Mesodermal cell (in vitro differentiated cells): Measurements from ENCODE around the gene ADAP1.
"Not testable (repeated sequence)": the region's sequence is repeated elsewhere in the genome, so short reads cannot be mapped to it uniquely, and the experiment has no call there.

Experiments
- H3K27ac ChIP-seq: 2 replicates; pipeline ENCODE4 v1.7.0; 2013; ENCODE audit warnings: mild to moderate bottlenecking, low read depth, low read length, moderate library complexity; ENCODE audit not compliant: severe bottlenecking
- H3K36me3 ChIP-seq: 2 replicates; pipeline ENCODE4 v1.7.1; 2013; ENCODE audit warnings: mild to moderate bottlenecking, low read length, moderate library complexity; ENCODE audit not compliant: control insufficient read depth, insufficient read depth
- H3K4me1 ChIP-seq: one replicate; pipeline ENCODE4 v1.7.1; 2013; ENCODE audit warnings: mild to moderate bottlenecking, low read length; ENCODE audit not compliant: insufficient read depth, control insufficient read depth, poor library complexity, severe bottlenecking
- H3K4me3 ChIP-seq: 2 replicates; pipeline ENCODE4 v1.7.0; 2013; ENCODE audit warnings: low read length, control low read depth, mild to moderate bottlenecking; ENCODE audit not compliant: insufficient read depth, poor library complexity, severe bottlenecking; ENCODE audit errors: extremely low read depth
- H3K9me3 ChIP-seq: 2 replicates; pipeline ENCODE4 v1.7.1; 2013; ENCODE audit warnings: mild to moderate bottlenecking, low read length, moderate library complexity; ENCODE audit not compliant: control insufficient read depth
- WGBS, 2 experiments: methylation state at CpG; one replicate each; pipeline ENCODE4 v1.1.5; 2013; ENCODE audit warnings: missing lambda C conversion rate in 2 of 2; ENCODE audit not compliant: insufficient coverage in 2 of 2; 5-methylcytosine and 5-hydroxymethylcytosine counted together

The ADAP1 gene

GRCh38 chr7:872685-873084 is 81.8 kb downstream of the ADAP1 start:
- WGBS, 2 experiments, result 98 to 99% methylated on average over 18 of the region's 19 CpGs
- H3K36me3 ChIP-seq, result peaks cover 64% of the 10 kb centered on the region
- H3K27ac ChIP-seq, H3K4me3 ChIP-seq, H3K9me3 ChIP-seq, H3K4me1 ChIP-seq: not testable (repeated sequence)

DNA sequence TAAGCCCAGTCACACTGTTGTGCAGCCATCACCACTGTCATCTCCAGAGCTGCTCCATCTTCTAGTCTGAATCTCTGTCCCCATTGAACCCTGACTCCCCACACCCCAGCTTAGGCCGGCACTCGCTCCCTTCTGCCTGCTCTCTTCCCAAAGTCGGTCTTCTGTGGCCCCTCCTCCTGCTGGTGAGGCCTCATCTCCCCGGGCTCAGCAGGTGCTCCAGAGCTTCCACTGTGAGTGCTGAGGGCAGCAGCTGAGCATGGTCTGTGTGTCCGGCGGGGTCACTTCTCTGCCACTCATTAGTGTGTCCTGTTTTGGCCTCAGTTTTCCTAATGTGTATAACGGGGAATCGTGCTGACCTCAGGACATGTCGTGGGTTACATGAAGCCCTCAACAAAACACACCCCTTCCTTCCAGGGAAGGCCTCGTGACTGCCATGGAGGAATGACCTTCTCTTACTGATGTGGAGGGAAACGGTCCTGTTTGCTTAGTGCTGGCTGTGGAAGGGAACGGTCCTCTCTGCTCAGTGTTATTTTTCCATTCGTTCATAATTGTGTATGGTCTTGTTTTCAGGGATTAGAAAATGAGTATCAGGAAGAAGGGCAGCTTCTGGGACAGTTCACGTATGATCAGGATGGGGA is 82.5 kb downstream of the ADAP1 start:
- 89 to 94% methylated on average over 8 to 11 of the region's 14 CpGs for WGBS, 2 experiments
- Histone ChIP-seq H3K9me3 (no peaks in the 10 kb centered on the region), H3K4me1 (no peaks in the 10 kb centered on the region), H3K36me3 (peaks cover 70% of the 10 kb centered on the region), H3K27ac (no peak overlapping the region), H3K4me3 (no peak overlapping the region)

- Histone ChIP-seq H3K4me3 (no peak overlapping the region), H3K27ac (no peak overlapping the region), H3K4me1 (no peaks in the 10 kb centered on the region), H3K9me3 (no peaks in the 10 kb centered on the region), H3K36me3 (peaks cover 82% of the 10 kb centered on the region)
- 98 to 100% methylated on average over 8 to 10 of the region's 14 CpGs for WGBS, 2 experiments
These were observed 85.1 kb downstream of the ADAP1 start for GRCh38 chr7:869348-869747.

- H3K36me3 ChIP-seq, result peaks cover 80% of the 10 kb centered on the region
- 96 to 97% methylated on average over 14 to 16 of the region's 17 CpGs for WGBS, 2 experiments
- H3K27ac ChIP-seq, result no peak overlapping the region
- no peaks in the 10 kb centered on the region for H3K9me3 ChIP-seq
- H3K4me3 ChIP-seq, result no peak overlapping the region
- no peaks in the 10 kb centered on the region for H3K4me1 ChIP-seq
These were observed 86.3 kb downstream of the ADAP1 start for GRCh38 chr7:868189-868486.

GRCh38 chr7:867406-868188 is 86.9 kb downstream of the ADAP1 start:
- WGBS, 2 experiments, result 94 to 96% methylated on average over 20 of the region's 22 CpGs
- Histone ChIP-seq H3K9me3 (no peaks in the 10 kb centered on the region), H3K36me3 (peaks cover 80% of the 10 kb centered on the region), H3K4me1 (no peaks in the 10 kb centered on the region), H3K27ac (no peak overlapping the region), H3K4me3 (no peak overlapping the region)

GRCh38 chr7:867001-867405 is 87.5 kb downstream of the ADAP1 start:
- peaks cover 80% of the 10 kb centered on the region for H3K36me3 ChIP-seq
- no peaks in the 10 kb centered on the region for H3K4me1 ChIP-seq
- 97% methylated on average over 18 of the region's 18 CpGs for WGBS, 2 experiments
- no peak overlapping the region for H3K4me3 ChIP-seq
- H3K27ac ChIP-seq, result no peak overlapping the region
- no peaks in the 10 kb centered on the region for H3K9me3 ChIP-seq

DNA sequence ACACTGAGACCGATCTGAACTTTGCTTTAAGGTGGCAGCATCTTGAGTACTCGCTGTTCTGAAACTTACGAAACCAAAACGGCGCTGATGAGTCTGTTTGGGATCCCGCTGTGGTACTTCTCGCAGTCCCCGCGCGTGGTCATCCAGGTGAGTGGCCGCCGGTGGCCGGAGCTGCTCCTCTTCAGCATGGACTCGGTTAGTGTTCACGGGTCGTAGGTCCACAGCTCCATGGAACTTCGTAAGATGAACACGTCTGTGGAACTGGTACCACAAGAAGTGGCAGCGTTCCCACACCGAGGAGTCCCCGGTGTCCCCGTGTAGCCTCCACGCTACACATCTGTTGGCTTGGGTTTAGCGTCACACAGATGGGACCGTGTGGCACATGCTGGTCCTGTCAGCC is 88.6 kb downstream of the ADAP1 start:
- H3K27ac ChIP-seq, result no peak overlapping the region
- WGBS, 2 experiments, result 97 to 98% methylated on average over 25 of the region's 25 CpGs
- H3K4me1 ChIP-seq, result no peaks in the 10 kb centered on the region
- no peaks in the 10 kb centered on the region for H3K9me3 ChIP-seq
- no peak overlapping the region for H3K4me3 ChIP-seq
- peaks cover 82% of the 10 kb centered on the region for H3K36me3 ChIP-seq

DNA sequence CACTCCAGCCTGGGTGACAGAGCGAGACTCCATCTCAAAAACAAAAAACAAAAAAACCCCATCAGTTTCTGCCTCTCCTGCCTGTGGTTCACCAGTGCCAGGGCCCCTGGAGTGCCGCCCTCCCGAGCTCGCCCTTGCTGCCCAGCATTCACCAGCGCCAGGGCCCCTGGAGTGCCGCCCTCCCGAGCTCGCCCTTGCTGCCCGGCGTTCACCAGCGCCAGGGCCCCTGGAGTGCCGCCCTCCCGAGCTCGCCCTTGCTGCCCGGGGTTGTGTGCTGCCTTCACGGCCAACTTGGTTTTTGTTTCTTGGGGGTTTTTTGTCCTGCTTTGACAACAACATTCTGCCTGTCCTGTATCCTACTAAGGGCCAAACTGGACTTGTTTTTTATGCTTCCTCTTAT is 91.4 kb downstream of the ADAP1 start:
- H3K9me3 ChIP-seq, result no peaks in the 10 kb centered on the region
- 90 to 92% methylated on average over 12 of the region's 16 CpGs for WGBS, 2 experiments
- H3K4me3 ChIP-seq, result no peak overlapping the region
- H3K36me3 ChIP-seq, result peaks cover 84% of the 10 kb centered on the region
- peaks cover 2% of the 10 kb centered on the region for H3K4me1 ChIP-seq
- H3K27ac ChIP-seq, result no peak overlapping the region

DNA sequence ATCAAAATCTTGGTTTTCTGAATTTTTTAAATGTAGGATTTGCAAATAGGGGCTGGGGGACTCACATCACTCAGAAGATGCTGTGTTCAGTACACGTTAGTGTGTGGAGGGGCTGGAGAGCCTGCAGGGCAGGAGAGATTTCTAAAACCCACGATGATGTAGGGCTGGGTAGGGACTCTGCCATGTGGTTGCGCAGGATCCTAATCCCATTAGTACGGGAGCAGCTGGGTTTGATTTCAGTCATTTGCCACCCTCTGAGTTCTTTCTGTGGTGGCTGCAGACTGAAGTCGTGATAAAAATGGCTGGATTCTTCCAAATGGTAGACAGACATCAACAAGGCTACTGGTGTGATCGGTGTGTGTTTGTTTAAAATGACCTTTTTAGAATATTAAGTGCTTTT is 92.3 kb downstream of the ADAP1 start:
- Histone ChIP-seq H3K9me3 (no peaks in the 10 kb centered on the region), H3K4me3 (no peak overlapping the region), H3K36me3 (peaks cover 83% of the 10 kb centered on the region), H3K4me1 (peaks cover 2% of the 10 kb centered on the region), H3K27ac (no peak overlapping the region)
- 97 to 98% methylated on average over 5 of the region's 6 CpGs for WGBS, 2 experiments

GRCh38 chr7:861222-861621 is 93.3 kb downstream of the ADAP1 start:
- 93 to 95% methylated on average over 8 of the region's 9 CpGs for WGBS, 2 experiments
- no peak overlapping the region for H3K27ac ChIP-seq
- H3K4me1 ChIP-seq, result peaks cover 2% of the 10 kb centered on the region
- H3K9me3 ChIP-seq, result no peaks in the 10 kb centered on the region
- H3K36me3 ChIP-seq, result peaks cover 85% of the 10 kb centered on the region
- H3K4me3 ChIP-seq, result no peak overlapping the region

DNA sequence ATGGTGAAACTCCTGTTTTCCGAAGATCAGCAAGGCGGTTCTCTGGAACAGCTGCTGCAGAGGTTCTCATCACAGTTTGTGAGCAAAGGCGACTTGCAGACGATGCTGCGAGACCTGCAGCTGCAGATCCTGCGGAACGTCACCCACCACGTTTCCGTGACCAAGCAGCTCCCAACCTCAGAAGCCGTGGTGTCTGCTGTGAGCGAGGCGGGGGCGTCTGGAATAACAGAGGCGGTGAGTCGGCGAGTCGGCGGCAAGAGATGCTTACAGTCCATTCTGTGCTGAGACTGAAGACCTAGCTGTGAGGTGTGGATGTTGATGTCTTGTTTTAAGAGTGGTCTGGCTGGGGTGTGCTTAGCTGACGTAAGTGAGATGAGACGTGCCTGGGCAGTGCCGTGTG is 94.3 kb downstream of the ADAP1 start:
- Histone ChIP-seq H3K4me3 (no peak overlapping the region), H3K27ac (no peak overlapping the region), H3K9me3 (no peaks in the 10 kb centered on the region), H3K36me3 (peaks cover 84% of the 10 kb centered on the region), H3K4me1 (peaks cover 2% of the 10 kb centered on the region)
- 91 to 95% methylated on average over 18 to 21 of the region's 21 CpGs for WGBS, 2 experiments
